RWPE2 (cell line): ENCODE data around the gene DUOXA1.

Source experiments
- ATAC-seq: fragments of 200-7000 bp; cut with Tn5 transposase; 3 replicates; pipeline ENCODE4 v1.9.1; 2021; ENCODE audit warnings: low read depth
- DNase-seq: peaks from one replicate; pipeline ENCODE4 v3.0.0-alpha.2; 2020; ENCODE audit warnings: low spot score
- H3K27ac ChIP-seq: fragments of 450-650 bp; 2 replicates; pipeline ENCODE4 v1.5.1; 2017; ENCODE audit warnings: mild to moderate bottlenecking; ENCODE audit not compliant: poor library complexity, severe bottlenecking
- H3K27me3 ChIP-seq: fragments of 250-450 bp; sonication (Bioruptor Pico); 2 replicates; pipeline ENCODE4 v1.5.1; 2021; ENCODE audit warnings: mild to moderate bottlenecking, moderate library complexity; ENCODE audit not compliant: insufficient read depth, poor library complexity, severe bottlenecking
- H3K36me3 ChIP-seq: fragments of 250-450 bp; sonication (Bioruptor Pico); 2 replicates; pipeline ENCODE4 v1.5.1; 2020; ENCODE audit warnings: low read depth, mild to moderate bottlenecking, moderate library complexity
- H3K4me1 ChIP-seq: fragments of 250-450 bp; sonication (Bioruptor Pico); 2 replicates; pipeline ENCODE4 v1.5.1; 2021; ENCODE audit warnings: mild to moderate bottlenecking, moderate library complexity; ENCODE audit not compliant: insufficient read depth, poor library complexity, severe bottlenecking
- H3K4me3 ChIP-seq: fragments of 250-450 bp; sonication (Bioruptor Pico); 2 replicates; pipeline ENCODE4 v1.5.1; 2021; ENCODE audit warnings: mild to moderate bottlenecking, moderate library complexity; ENCODE audit not compliant: severe bottlenecking
- H3K9me3 ChIP-seq: fragments of 250-450 bp; sonication (Bioruptor Pico); 2 replicates; pipeline ENCODE4 v1.5.1; 2021; ENCODE audit warnings: mild to moderate bottlenecking, moderate library complexity; ENCODE audit not compliant: severe bottlenecking
- TF ChIP-seq, protein P1 (sequence below): fragments of 450-650 bp; IDR thresholded peaks from one replicate; pipeline ENCODE4 v1.5.1; 2017; ENCODE audit warnings: mild to moderate bottlenecking, moderate library complexity; ENCODE audit not compliant: poor library complexity, severe bottlenecking

The DUOXA1 gene

DNA sequence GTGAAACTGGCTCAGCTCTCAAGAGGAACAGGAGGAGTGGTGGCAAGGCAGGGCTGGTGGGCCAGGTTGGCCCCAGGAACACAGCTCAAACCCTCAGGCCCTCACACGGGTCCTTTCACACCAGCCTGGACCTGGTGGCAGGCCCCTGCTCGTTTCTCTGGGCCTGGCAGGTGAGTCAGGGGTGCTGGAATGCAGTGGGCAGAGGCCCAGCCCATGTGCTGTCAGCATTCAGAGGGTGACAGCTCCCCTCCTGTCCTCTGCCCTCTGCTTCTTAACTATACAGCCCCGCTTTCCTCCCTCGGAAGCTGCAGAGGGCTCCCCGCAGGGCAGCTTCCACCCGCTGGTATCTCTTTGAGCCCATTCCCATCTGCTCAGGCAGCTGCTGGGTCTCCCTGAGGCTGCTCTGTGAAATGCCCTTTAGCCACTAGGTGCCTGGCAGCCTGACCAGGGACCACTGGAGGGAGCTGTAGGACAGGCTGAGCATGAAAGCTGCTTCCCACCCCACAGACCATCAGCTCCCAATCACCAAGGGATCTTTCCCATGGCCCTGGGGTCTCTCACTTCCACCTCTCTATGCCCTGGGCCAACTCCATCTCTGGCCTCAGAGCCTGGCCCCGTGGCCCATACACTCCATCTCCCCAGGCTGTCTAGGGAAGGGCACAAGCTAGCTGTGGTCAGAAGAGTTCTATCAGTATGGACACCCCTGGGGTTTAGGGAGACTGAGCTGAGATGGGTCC, 33.3 kb upstream of the DUOXA1 start:
- H3K36me3 ChIP-seq: no peaks in the 10 kb centered on the region
- H3K4me3 ChIP-seq: no peak overlapping the region
- DNase-seq (peak; percentile 97), ATAC-seq (peak; percentile 83)
- H3K27ac ChIP-seq: peak overlapping the region; percentile 82
- TF ChIP-seq, protein P1, sequence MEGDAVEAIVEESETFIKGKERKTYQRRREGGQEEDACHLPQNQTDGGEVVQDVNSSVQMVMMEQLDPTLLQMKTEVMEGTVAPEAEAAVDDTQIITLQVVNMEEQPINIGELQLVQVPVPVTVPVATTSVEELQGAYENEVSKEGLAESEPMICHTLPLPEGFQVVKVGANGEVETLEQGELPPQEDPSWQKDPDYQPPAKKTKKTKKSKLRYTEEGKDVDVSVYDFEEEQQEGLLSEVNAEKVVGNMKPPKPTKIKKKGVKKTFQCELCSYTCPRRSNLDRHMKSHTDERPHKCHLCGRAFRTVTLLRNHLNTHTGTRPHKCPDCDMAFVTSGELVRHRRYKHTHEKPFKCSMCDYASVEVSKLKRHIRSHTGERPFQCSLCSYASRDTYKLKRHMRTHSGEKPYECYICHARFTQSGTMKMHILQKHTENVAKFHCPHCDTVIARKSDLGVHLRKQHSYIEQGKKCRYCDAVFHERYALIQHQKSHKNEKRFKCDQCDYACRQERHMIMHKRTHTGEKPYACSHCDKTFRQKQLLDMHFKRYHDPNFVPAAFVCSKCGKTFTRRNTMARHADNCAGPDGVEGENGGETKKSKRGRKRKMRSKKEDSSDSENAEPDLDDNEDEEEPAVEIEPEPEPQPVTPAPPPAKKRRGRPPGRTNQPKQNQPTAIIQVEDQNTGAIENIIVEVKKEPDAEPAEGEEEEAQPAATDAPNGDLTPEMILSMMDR: peak; percentile 99
- peaks cover 20% of the 10 kb centered on the region for H3K4me1 ChIP-seq
- H3K9me3 ChIP-seq: no peaks in the 10 kb centered on the region
- H3K27me3 ChIP-seq: no peaks in the 10 kb centered on the region

DNA sequence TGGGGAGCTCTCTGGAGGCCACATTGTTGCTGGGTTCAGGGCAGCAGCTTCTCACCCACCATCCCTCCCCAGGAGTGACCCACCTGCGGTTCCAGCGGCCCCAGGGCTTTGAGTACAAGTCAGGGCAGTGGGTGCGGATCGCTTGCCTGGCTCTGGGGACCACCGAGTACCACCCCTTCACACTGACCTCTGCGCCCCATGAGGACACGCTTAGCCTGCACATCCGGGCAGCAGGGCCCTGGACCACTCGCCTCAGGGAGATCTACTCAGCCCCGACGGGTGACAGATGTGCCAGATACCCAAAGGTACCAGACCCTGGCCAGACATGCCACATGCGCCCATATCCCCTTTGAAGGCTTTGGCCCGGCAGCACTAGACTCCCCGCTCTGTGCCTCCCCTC, 32.0 kb upstream of the DUOXA1 start:
- Histone ChIP-seq H3K36me3 (no peaks in the 10 kb centered on the region), H3K27me3 (no peaks in the 10 kb centered on the region), H3K27ac (peak overlapping the region; percentile 82), H3K4me1 (peaks cover 30% of the 10 kb centered on the region), H3K4me3 (no peak overlapping the region), H3K9me3 (no peaks in the 10 kb centered on the region)
- DNase-seq (no peak), ATAC-seq (no peak)
- TF ChIP-seq, protein P1: no peak

DNA sequence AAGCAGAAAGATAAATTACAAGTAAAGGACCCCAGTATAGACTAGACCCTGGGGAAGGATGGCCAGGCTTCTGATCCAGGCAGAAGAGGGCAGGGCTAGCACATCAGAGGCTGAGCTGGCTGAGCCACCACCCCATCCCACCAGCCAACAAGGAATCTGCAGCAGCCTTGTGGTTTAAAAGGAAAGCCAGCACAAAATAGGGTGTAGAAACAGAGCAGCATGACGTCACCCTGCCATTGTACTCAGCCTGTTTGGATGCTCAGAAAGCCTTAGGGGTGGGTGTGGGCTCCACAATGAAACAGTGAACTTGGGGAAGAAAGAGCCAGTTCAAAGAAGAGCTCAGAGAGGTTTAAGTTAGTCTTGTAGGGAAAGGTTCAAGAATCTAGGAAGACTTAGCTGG, 28.3 kb upstream of the DUOXA1 start:
- TF ChIP-seq, protein P1: no peak
- ATAC-seq: peak; percentile 62
- H3K27ac ChIP-seq: peak overlapping the region; percentile 34
- no peaks in the 10 kb centered on the region for H3K9me3 ChIP-seq
- H3K4me3 ChIP-seq: no peak overlapping the region
- H3K36me3 ChIP-seq: no peaks in the 10 kb centered on the region
- peak; percentile 91 for DNase-seq
- no peaks in the 10 kb centered on the region for H3K27me3 ChIP-seq
- peaks cover 25% of the 10 kb centered on the region for H3K4me1 ChIP-seq

DNA sequence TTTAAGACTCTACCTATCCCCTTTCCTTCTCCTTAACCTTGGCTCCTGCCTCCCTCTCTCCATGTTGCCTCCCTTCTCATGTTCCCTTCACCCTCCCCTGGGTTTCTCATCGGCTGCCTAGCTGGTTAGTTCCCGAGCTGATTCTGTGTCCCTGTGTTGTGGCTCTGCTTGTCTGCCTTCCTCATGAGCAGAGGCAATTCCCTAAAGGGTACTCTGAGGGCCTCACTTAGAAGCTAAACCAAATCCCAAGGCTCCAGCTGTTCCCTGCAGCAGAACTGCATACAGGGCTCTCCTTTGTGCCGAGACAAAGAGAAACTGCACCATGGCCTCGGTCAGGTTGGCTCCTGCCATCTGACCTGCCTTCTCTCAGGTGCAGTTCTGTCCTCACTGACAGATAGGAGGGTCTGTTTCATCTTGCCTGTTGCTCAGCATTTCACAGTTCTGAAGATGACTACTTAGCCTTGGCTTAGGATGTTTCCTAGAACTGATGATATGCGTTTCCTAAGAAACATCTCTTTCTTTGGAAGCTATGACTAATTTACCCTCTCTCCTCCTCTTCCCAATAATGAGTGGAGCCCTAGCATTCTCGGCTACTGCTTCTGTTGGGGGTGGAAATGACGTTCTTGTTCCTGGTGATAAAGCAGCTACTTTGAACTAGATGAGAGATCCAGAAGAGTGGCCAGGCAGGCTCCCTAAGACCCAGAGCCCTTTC, 27.2 kb upstream of the DUOXA1 start:
- H3K27me3 ChIP-seq: no peaks in the 10 kb centered on the region
- peak; percentile 51 for ATAC-seq

More for the DNA sequence above, 27.2 kb upstream of the DUOXA1 start:
- Histone ChIP-seq H3K36me3 (no peaks in the 10 kb centered on the region), H3K27ac (peak overlapping the region; percentile 34), H3K4me3 (no peak overlapping the region), H3K4me1 (peaks cover 14% of the 10 kb centered on the region), H3K9me3 (no peaks in the 10 kb centered on the region)
- TF ChIP-seq, protein P1: no peak
- no peak for DNase-seq
